Activated T-helper 9 cell treated with anti-CD3 and anti-CD28 coated beads, Interleukin-2, amount 50 U/mL, for 16 hours (primary cell): ENCODE data around the gene OR1J1.

ENCODE experiments used
- DNase-seq: peaks from one replicate; pipeline ENCODE4 v3.0.0-alpha.2; 2020; ENCODE audit warnings: low read depth

OR1J1 gene

GRCh38 chr9:122445155-122445749 is 32.5 kb downstream of the OR1J1 start:
- no peak for DNase-seq

DNA sequence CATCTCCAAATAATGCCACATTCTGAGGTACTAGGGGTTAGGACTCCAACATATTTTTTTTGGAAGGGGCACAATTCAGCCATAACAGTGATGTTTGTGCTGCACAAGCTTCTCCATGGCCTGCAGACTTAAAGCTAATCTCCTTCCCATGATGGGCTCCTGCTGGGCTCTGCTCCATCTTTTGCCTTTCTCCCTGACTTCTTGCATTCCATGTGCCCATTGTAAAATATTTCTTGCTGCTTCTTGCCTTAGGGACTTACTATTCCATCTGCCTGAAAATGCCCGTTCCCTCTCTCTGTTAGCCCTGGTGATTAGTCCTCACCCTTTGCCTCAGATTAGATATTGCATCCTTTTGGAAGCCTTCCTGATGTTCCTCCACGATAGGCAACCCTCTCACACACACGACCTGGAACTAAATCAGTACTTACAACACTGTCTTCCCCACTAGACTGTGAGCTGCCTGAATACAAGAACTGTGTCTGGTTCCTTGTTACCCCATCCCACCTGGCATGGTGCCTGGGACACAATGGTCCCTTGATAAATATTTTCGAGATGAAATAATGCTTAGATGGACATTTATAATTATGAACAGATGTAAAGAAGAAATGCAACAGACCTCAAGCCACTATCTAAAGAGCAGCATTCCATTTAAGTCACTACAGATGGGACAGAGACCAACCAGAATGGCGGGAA is 33.5 kb downstream of the OR1J1 start:
- DNase-seq = no peak

DNA sequence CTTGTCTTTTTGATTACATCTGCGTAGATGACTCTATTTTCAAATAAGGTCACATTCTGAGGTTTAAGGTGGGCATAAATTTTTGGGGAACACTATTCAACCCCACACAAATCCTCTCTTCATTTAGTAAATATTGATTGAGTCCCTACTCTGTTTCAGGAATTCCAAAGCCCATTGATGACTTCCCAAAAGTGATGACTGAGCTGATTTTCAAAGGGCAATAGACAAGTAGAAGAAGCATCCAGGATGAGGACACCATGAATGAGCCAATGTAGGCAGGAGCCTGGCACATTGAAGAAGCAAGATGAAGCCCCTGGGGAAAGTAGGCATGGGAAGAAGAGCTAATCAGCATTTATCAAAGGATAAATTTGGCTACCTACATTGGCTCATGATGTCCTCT is 35.2 kb downstream of the OR1J1 start:
- no peak for DNase-seq
